ENCODE measurements around the gene TARDBP. TPM values are rescaled to one million over a fixed set of nuclear protein-coding genes. Genes with fewer than 3 reads are reported as not detected.

TARDBP gene
- total and polyA plus RNA-seq, 2 donors (not counting 1 experiment from before 2014, with no cell fraction given): 85.2 to 222 TPM

GRCh38 chr1:11026903-11027302 lies 14.4 kb downstream of the TARDBP start:
- ATAC-seq (ENCODE audit: low read depth): no peak
- peaks cover 6% of the 10 kb centered on the region for H4K20me1 ChIP-seq (ENCODE audit: control insufficient read depth, insufficient read depth, low read length, poor library complexity, severe bottlenecking)
- H3K4me2 ChIP-seq (replicated peaks; ENCODE audit: low read depth, low read length, poor library complexity, severe bottlenecking): no peak overlapping the region
- H3K9me3 ChIP-seq (ENCODE audit: control extremely low read depth in 1 of 3, control insufficient read depth in 2 of 3, insufficient read depth in 1 of 3, low read length in 2 of 3): no peaks in the 10 kb centered on the region
- H3K4me1 ChIP-seq (ENCODE audit: control insufficient read depth in 2 of 2, insufficient read depth in 2 of 2, low read length in 2 of 2): no peaks in the 10 kb centered on the region
- DNase-seq: no peak
- H3K27ac Mint-ChIP-seq: no peak overlapping the region
- ChIA-PET POLR2A (no interaction called here), CTCF (interaction anchor here (1.5 kb wide), 1 partner anchor 11 kb away, joined by 8 read pairs; no protein-coding TSS in a partner anchor)
- H2AFZ ChIP-seq (ENCODE audit: insufficient read depth, low read depth, low read length, poor library complexity, severe bottlenecking): no peak overlapping the region
- H3K9ac ChIP-seq (ENCODE audit: low read length): no peak overlapping the region
- H3K27me3 Mint-ChIP-seq: no peaks in the 10 kb centered on the region
- no peak overlapping the region for H3K4me3 ChIP-seq (ENCODE audit: control extremely low read depth in 1 of 5, extremely low read depth in 1 of 5, insufficient read depth in 1 of 5, low read depth in 2 of 5, low read length in 4 of 5)
- H3K79me2 ChIP-seq (ENCODE audit: control insufficient read depth, insufficient read depth, low read length): no peaks in the 10 kb centered on the region
- peaks cover 15% of the 10 kb centered on the region for H3K4me1 Mint-ChIP-seq
- TF ChIP-seq, protein P1, sequence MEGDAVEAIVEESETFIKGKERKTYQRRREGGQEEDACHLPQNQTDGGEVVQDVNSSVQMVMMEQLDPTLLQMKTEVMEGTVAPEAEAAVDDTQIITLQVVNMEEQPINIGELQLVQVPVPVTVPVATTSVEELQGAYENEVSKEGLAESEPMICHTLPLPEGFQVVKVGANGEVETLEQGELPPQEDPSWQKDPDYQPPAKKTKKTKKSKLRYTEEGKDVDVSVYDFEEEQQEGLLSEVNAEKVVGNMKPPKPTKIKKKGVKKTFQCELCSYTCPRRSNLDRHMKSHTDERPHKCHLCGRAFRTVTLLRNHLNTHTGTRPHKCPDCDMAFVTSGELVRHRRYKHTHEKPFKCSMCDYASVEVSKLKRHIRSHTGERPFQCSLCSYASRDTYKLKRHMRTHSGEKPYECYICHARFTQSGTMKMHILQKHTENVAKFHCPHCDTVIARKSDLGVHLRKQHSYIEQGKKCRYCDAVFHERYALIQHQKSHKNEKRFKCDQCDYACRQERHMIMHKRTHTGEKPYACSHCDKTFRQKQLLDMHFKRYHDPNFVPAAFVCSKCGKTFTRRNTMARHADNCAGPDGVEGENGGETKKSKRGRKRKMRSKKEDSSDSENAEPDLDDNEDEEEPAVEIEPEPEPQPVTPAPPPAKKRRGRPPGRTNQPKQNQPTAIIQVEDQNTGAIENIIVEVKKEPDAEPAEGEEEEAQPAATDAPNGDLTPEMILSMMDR (IDR thresholded peaks at IDR 0.05): no peak
- TF ChIP-seq EZH2 (IDR thresholded peaks at IDR 0.05; ENCODE audit: borderline replicate concordance, insufficient read depth, low read depth, low read length, poor library complexity, severe bottlenecking): no peak
- H3K27ac ChIP-seq (ENCODE audit: low read length in 2 of 2): no peak overlapping the region
- H3K36me3 ChIP-seq (replicated peaks in 1 of 2; ENCODE audit: control extremely low read depth in 1 of 2, control insufficient read depth in 1 of 2, extremely low read depth in 1 of 2, insufficient read depth in 2 of 2, low read length in 1 of 2): peaks cover 16 to 47% of the 10 kb centered on the region in 2 experiments
- no peaks in the 10 kb centered on the region for H3K27me3 ChIP-seq (replicated peaks in 1 of 4; ENCODE audit: control extremely low read depth in 1 of 4, control insufficient read depth in 3 of 4, insufficient read depth in 4 of 4, low read length in 3 of 4)
- H3K9me3 Mint-ChIP-seq (ENCODE audit: insufficient read depth): no peaks in the 10 kb centered on the region
- WGBS (ENCODE audit: insufficient coverage): 92% methylated on average over 2 of the region's 5 CpGs
- no peak overlapping the region for H3K4me3 Mint-ChIP-seq
- intact Hi-C loops (cut with micrococcal nuclease): no loop called here

DNA sequence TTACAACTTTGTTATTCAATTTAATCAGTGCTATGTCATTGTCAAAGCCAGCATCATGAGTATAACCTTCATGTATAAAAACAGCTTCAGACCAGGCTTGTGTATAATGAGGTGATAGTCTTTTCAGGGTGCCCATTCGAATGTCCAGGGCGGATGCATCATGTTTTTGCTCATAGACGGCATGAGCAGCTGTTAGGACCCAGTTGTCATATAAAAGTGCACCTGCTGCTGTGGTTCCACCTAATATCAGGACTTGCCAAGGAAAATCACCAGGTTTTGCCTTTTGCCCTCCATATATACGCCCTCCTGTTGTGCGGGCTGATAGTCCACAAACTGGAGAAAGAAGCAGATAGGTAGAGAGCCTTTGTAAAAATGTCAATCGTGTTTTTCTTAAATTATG lies 14.9 kb downstream of the TARDBP start:
- no peak for TF ChIP-seq EZH2 (IDR thresholded peaks at IDR 0.05; ENCODE audit: borderline replicate concordance, insufficient read depth, low read depth, low read length, poor library complexity, severe bottlenecking)
- TF ChIP-seq, protein P1 (IDR thresholded peaks at IDR 0.05): no peak
- Histone ChIP-seq H3K9ac (ENCODE audit: low read length) (no peak overlapping the region), H4K20me1 (ENCODE audit: control insufficient read depth, insufficient read depth, low read length, poor library complexity, severe bottlenecking) (peaks cover 2% of the 10 kb centered on the region), H3K4me1 (ENCODE audit: control insufficient read depth in 2 of 2, insufficient read depth in 2 of 2, low read length in 2 of 2) (no peaks in the 10 kb centered on the region), H2AFZ (ENCODE audit: insufficient read depth, low read depth, low read length, poor library complexity, severe bottlenecking) (no peak overlapping the region), H3K27ac (ENCODE audit: low read length in 2 of 2) (no peak overlapping the region), H3K27me3 (replicated peaks in 1 of 4; ENCODE audit: control extremely low read depth in 1 of 4, control insufficient read depth in 3 of 4, insufficient read depth in 4 of 4, low read length in 3 of 4) (no peaks in the 10 kb centered on the region), H3K79me2 (ENCODE audit: control insufficient read depth, insufficient read depth, low read length) (no peaks in the 10 kb centered on the region), H3K4me3 (ENCODE audit: control extremely low read depth in 1 of 5, extremely low read depth in 1 of 5, insufficient read depth in 1 of 5, low read depth in 2 of 5, low read length in 4 of 5) (no peak overlapping the region), H3K4me2 (replicated peaks; ENCODE audit: low read depth, low read length, poor library complexity, severe bottlenecking) (no peak overlapping the region), H3K9me3 (ENCODE audit: control extremely low read depth in 1 of 3, control insufficient read depth in 2 of 3, insufficient read depth in 1 of 3, low read length in 2 of 3) (no peaks in the 10 kb centered on the region), H3K36me3 (replicated peaks in 1 of 2; ENCODE audit: control extremely low read depth in 1 of 2, control insufficient read depth in 1 of 2, extremely low read depth in 1 of 2, insufficient read depth in 2 of 2, low read length in 1 of 2) (peaks cover 16 to 43% of the 10 kb centered on the region in 2 experiments)
- H3K4me1 Mint-ChIP-seq: peaks cover 15% of the 10 kb centered on the region
- ChIA-PET CTCF (interaction anchor here (1.5 kb wide), 1 partner anchor 11 kb away, joined by 8 read pairs; no protein-coding TSS in a partner anchor), POLR2A (no interaction called here)
- intact Hi-C loops (cut with micrococcal nuclease): no loop called here
- H3K4me3 Mint-ChIP-seq: no peak overlapping the region
- H3K9me3 Mint-ChIP-seq (ENCODE audit: insufficient read depth): no peaks in the 10 kb centered on the region
- 72% methylated on average over 3 of the region's 6 CpGs for WGBS (ENCODE audit: insufficient coverage)
- no peaks in the 10 kb centered on the region for H3K27me3 Mint-ChIP-seq
- DNase-seq (no peak), ATAC-seq (ENCODE audit: low read depth) (no peak)
- no peak overlapping the region for H3K27ac Mint-ChIP-seq
